Gastrocnemius medialis (tissue), 4 donors: ENCODE results near the gene CKAP5. TPM values are rescaled to one million over a fixed set of nuclear protein-coding genes. Genes with fewer than 3 reads are reported as not detected.

Experiments
- ATAC-seq, 2 donors: fragments of 150-250 bp; one replicate each; pipeline ENCODE4 v1.9.1; 2016
- DNase-seq, 2 donors: peaks; one replicate each; pipeline ENCODE4 v3.0.0-alpha.2; 2019
- H3K27ac ChIP-seq, 4 donors: fragments of 200-600 bp; sonication (generic); 1 replicate in 1 of 4; 2 replicates in 3 of 4; pipeline ENCODE4 v1.5.1; 2016 to 2018; ENCODE audit warnings: mild to moderate bottlenecking in 2 of 4, moderate library complexity in 1 of 4
- H3K27me3 ChIP-seq, 3 donors: fragments of 200-600 bp; sonication (generic) in 2 of 3; 1 replicate in 1 of 3; 2 replicates in 2 of 3; pipeline versions ENCODE4 v1.5.1 to v1.6.0; 2016 to 2019; ENCODE audit warnings: mild to moderate bottlenecking in 1 of 3, moderate library complexity in 1 of 3
- H3K36me3 ChIP-seq, 2 donors: fragments of 200-600 bp; sonication (generic) in 1 of 2; one replicate each; pipeline ENCODE4 v1.5.1; 2017 to 2018
- H3K4me1 ChIP-seq, 2 donors: fragments of 200-600 bp; sonication (generic) in 1 of 2; one replicate each; pipeline ENCODE4 v1.5.1; 2016 to 2017; ENCODE audit warnings: mild to moderate bottlenecking in 2 of 2
- H3K4me3 ChIP-seq, 4 donors: fragments of 200-600 bp; sonication (generic) in 3 of 4; 1 replicate in 1 of 4; 2 replicates in 3 of 4; pipeline ENCODE4 v1.5.1; 2016 to 2019; ENCODE audit warnings: mild to moderate bottlenecking in 2 of 4
- H3K9me3 ChIP-seq, 3 donors: fragments of 200-600 bp; sonication (generic) in 2 of 3; 1 replicate in 1 of 3; 2 replicates in 2 of 3; pipeline ENCODE4 v1.5.1; 2016 to 2019
- CTCF ChIP-seq, 5 experiments: fragments of 450-650 bp in 3 of 5; fragments of 200-600 bp in 2 of 5; sonication (generic) in 2 of 5; IDR thresholded peaks in 4 of 5; conservative IDR thresholded peaks in 1 of 5; 1 replicate in 4 of 5; 2 replicates in 1 of 5; pipeline ENCODE4 v1.5.1; 2016 to 2019; ENCODE audit warnings: antibody characterized with exemption in 5 of 5, mild to moderate bottlenecking in 3 of 5, moderate library complexity in 3 of 5
- POLR2A ChIP-seq, 2 donors: fragments of 450-650 bp; IDR thresholded peaks; one replicate each; pipeline ENCODE4 v1.6.1; 2017; ENCODE audit warnings: antibody characterized with exemption in 2 of 2, mild to moderate bottlenecking in 2 of 2, moderate library complexity in 2 of 2
- in situ Hi-C, 4 donors: fragments of 200-750 bp; cut with MboI; loops; one replicate each; pipeline versions ENCODE4 v1.15.0 to v1.8.0; 2017; ENCODE audit warnings: low sequenced_read_pairs in 4 of 4
- intact Hi-C: fragments of 100-400 bp; cut with DNase I; formaldehyde crosslinking; loops from one replicate; pipeline ENCODE4 v1.15.1; 2023; ENCODE audit warnings: low total_unique reads
- total RNA-seq, 4 donors: library from RNA; depleted of rRNA; stranded (reverse); fragments of >200 nt; gene quantifications; one replicate each; pipeline versions ENCODE4 v1.1.0 to v1.2.3, GENCODE V29; 2016

The CKAP5 gene
- total RNA-seq, 4 donors from 2014 or later = 43.6 to 89.6 (median 65.0) TPM

GRCh38 chr11:46889251-46889650 is 43.2 kb upstream of the CKAP5 start:
- intact Hi-C loops (loop anchor here (1.0 to 2.0 kb wide), 3 partner anchors 26 to 466 kb away; no protein-coding TSS in a partner anchor), in situ Hi-C loops (loop anchor here (5.0 to 25.0 kb wide), 2 partner anchors 263 to 473 kb away; partner anchors contain the start of gene MYBPC3 (in 2 of the 4))
- Histone ChIP-seq H3K9me3 (no peaks in the 10 kb centered on the region), H3K36me3 (peaks cover 0 to 50% of the 10 kb centered on the region in 2 donors), H3K4me3 (no peak overlapping the region), H3K4me1 (no peaks in the 10 kb centered on the region), H3K27me3 (no peaks in the 10 kb centered on the region), H3K27ac (no peak overlapping the region)
- TF ChIP-seq POLR2A (IDR thresholded peaks at IDR 0.05) (no peak), CTCF (IDR thresholded peaks at IDR 0.05 in 4 of 5, conservative IDR thresholded peaks at IDR 0.05 in 1 of 5) (no peak)
- DNase-seq = no peak
- no peak for ATAC-seq

GRCh38 chr11:46888636-46889035 is 42.6 kb upstream of the CKAP5 start:
- ATAC-seq (no peak), DNase-seq (no peak)
- H3K36me3 ChIP-seq = peaks cover 0 to 53% of the 10 kb centered on the region in 2 donors
- no peak overlapping the region for H3K27ac ChIP-seq
- TF ChIP-seq POLR2A (IDR thresholded peaks at IDR 0.05) (no peak), CTCF (IDR thresholded peaks at IDR 0.05 in 4 of 5, conservative IDR thresholded peaks at IDR 0.05 in 1 of 5) (no peak)
- H3K4me3 ChIP-seq = no peak overlapping the region
- intact Hi-C loops = loop anchor here (1.0 to 2.0 kb wide), 3 partner anchors 26 to 466 kb away; no protein-coding TSS in a partner anchor
- no peaks in the 10 kb centered on the region for H3K9me3 ChIP-seq
- no peaks in the 10 kb centered on the region for H3K27me3 ChIP-seq
- in situ Hi-C loops = loop anchor here (5.0 to 25.0 kb wide), 2 partner anchors 264 to 474 kb away; partner anchors contain the start of gene MYBPC3 (in 2 of the 4)
- H3K4me1 ChIP-seq = no peaks in the 10 kb centered on the region

- H3K9me3 ChIP-seq = no peaks in the 10 kb centered on the region
- no peaks in the 10 kb centered on the region for H3K27me3 ChIP-seq
- intact Hi-C loops (no loop called here), in situ Hi-C loops (loop anchor here (5.0 to 25.0 kb wide), 2 partner anchors 266 to 476 kb away; partner anchors contain the start of gene MYBPC3 (in 2 of the 4))
- H3K4me3 ChIP-seq = no peak overlapping the region
- H3K4me1 ChIP-seq = no peaks in the 10 kb centered on the region
- TF ChIP-seq POLR2A (IDR thresholded peaks at IDR 0.05) = no peak
- no peak for TF ChIP-seq CTCF (IDR thresholded peaks at IDR 0.05 in 4 of 5, conservative IDR thresholded peaks at IDR 0.05 in 1 of 5)
- no peak overlapping the region for H3K27ac ChIP-seq
- H3K36me3 ChIP-seq = peaks cover 0 to 53% of the 10 kb centered on the region in 2 donors
- ATAC-seq = no peak
- no peak for DNase-seq
Measured at GRCh38 chr11:46886211-46886610, 40.1 kb upstream of the CKAP5 start.

GRCh38 chr11:46879056-46879585 is 33.0 kb upstream of the CKAP5 start:
- Histone ChIP-seq H3K9me3 (no peaks in the 10 kb centered on the region), H3K27me3 (no peaks in the 10 kb centered on the region), H3K27ac (no peak overlapping the region), H3K4me3 (no peak overlapping the region), H3K36me3 (peaks cover 0 to 75% of the 10 kb centered on the region in 2 donors), H3K4me1 (no peaks in the 10 kb centered on the region)
- TF ChIP-seq POLR2A (IDR thresholded peaks at IDR 0.05) = no peak
- TF ChIP-seq CTCF (IDR thresholded peaks at IDR 0.05 in 4 of 5, conservative IDR thresholded peaks at IDR 0.05 in 1 of 5) = no peak
- DNase-seq = no peak
- no peak for ATAC-seq
- in situ Hi-C loops (loop anchor here in 2 of 4 donors (25.0 kb wide), 1 partner anchor 483 kb away; the partner anchor contains the start of gene MYBPC3 (in 2 of the 2)), intact Hi-C loops (no loop called here)
